Measurements from ENCODE around the gene PTPN23.
"Not testable (repeated sequence)": the region's sequence is repeated elsewhere in the genome, so short reads cannot be mapped to it uniquely, and the experiment has no call there.

The PTPN23 gene, protein sequence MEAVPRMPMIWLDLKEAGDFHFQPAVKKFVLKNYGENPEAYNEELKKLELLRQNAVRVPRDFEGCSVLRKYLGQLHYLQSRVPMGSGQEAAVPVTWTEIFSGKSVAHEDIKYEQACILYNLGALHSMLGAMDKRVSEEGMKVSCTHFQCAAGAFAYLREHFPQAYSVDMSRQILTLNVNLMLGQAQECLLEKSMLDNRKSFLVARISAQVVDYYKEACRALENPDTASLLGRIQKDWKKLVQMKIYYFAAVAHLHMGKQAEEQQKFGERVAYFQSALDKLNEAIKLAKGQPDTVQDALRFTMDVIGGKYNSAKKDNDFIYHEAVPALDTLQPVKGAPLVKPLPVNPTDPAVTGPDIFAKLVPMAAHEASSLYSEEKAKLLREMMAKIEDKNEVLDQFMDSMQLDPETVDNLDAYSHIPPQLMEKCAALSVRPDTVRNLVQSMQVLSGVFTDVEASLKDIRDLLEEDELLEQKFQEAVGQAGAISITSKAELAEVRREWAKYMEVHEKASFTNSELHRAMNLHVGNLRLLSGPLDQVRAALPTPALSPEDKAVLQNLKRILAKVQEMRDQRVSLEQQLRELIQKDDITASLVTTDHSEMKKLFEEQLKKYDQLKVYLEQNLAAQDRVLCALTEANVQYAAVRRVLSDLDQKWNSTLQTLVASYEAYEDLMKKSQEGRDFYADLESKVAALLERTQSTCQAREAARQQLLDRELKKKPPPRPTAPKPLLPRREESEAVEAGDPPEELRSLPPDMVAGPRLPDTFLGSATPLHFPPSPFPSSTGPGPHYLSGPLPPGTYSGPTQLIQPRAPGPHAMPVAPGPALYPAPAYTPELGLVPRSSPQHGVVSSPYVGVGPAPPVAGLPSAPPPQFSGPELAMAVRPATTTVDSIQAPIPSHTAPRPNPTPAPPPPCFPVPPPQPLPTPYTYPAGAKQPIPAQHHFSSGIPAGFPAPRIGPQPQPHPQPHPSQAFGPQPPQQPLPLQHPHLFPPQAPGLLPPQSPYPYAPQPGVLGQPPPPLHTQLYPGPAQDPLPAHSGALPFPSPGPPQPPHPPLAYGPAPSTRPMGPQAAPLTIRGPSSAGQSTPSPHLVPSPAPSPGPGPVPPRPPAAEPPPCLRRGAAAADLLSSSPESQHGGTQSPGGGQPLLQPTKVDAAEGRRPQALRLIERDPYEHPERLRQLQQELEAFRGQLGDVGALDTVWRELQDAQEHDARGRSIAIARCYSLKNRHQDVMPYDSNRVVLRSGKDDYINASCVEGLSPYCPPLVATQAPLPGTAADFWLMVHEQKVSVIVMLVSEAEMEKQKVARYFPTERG (N-terminal part only)

DNA sequence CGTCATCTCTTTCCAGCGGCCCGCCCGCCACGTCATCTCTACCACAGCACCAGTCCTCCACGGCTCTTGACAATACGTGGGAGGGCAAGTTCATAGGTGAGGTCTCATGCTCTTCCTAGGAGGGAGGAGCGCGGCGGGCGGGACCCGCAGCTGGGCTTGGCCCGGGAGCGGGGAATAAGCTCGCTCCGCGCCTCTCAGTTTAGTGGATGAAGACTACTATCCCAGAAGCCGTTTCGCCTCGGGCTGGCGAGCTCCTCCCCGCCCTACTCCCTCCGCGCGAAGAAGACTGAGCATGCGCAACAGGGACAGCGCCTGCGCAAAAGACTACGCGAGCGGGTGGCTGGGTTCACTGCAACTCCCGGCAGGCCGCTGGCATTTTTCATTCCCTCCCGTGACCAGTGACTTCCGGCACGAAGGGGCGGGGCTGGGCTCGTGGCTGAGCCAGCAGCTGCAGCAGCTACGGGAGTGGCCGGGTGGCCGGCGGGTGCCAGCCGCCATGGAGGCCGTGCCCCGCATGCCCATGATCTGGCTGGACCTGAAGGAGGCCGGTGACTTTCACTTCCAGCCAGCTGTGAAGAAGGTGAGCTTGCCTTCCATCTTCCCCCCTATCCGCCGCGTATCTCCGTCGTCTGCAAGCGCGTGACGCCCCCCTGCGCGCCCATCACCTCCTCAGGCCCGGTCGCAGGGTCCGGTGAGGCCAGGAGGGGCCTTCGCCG is at the start of gene PTPN23:
TSS of gene PTPN23 (plus strand) at position 421 of the 716 bp plus-strand sequence. CDS start at position 497, 76 bp downstream.
- DNase-seq = peak; percentile 100

DNA sequence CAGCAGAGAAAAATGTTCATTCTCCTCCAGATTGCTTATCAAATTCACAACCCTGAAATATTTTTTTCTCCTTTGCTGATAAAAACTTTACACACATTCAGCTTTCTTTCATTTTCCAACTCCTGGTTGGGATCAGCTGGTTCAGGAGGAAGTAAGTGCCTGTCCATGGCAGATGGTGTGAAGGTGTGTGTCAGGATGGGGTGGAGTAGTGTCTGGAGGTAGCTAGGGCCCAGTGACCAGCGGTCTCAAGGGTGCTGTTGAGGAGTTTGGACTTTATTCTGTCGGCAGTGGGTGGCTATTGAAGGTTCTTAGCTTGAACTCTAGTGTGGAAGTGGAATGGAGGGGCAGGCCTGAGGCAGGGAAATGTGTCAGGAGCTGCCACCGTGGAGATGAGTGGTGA is 46.9 kb upstream of the PTPN23 start:
- DNase-seq = no peak

DNA sequence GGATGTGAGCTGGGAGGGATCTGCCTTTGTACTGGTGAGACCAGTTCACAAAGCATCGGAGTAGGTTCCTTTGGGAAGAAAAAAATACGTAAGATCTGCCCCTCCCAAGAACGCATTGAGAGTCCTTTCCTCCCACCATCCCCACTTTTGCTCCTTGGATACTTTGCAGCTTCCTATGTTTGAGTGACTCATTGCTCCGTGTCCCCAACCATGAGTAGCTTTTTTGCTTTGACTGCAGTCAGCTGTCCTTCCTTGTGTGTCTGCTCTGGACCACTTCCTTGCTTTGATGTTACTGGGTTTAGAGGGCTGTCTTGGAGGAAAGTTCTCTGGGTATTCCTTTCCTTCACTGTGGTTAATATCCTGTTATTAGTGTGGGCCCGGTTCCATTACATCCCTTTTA is 43.2 kb upstream of the PTPN23 start:
- no peak for DNase-seq

DNA sequence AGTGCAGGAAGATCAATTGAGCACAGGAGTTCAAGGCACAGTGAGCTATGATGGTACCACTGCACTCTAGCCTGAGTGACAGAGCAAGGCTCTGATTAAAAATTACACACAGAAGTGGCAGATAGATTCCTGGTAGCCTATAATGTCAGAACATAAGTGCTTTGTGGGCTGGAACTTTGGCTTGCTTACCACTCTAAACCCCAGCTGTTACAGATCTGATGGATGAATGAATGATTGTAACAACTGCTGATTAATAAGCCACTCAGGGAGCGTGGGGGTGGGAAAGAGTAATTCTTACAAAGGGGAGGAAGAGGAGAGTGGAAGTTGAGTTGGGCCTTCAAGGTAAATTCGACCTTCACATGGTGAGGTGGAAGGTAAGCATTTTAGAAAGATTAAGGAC is 40.9 kb upstream of the PTPN23 start:
- DNase-seq = no peak

DNA sequence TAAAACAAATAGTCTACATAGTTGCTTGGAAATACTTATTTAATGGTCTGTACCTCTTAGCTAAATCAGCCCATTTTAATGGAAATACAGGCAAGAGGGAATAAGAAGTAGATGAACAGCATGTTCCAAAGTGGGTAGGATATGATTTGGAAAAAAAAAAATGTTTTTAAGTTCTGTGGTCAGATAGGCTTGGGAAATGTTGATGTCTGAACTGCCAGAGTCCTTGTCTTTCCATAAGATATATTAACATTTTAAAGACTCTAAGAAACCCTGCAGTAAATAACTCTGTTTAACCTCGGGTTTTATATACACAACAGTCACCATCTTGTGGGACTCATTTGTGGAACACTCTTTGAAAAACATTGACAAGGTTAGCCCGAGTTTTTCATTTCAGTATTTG is 40.0 kb upstream of the PTPN23 start:
- DNase-seq = no peak

DNA sequence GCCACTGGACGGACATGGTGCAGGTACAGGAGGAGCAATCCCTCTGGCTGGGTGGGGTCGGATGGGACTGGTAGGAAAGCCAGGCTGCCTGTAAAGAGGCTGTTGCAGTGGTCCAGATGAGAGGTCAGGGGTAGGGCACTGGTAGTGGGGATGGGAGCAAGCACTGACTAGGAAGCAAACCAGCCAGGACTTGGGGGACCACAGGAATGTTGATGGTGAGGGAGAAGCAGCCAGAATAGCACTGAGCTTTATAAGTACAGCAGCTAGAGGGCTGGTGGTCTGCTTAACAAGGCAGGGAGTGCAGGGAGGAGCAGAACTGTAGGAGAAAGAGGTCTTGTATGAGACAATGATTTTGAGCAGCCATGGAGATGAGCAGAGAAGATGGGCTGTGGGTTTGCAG is 38.7 kb upstream of the PTPN23 start:
- DNase-seq = no peak

DNA sequence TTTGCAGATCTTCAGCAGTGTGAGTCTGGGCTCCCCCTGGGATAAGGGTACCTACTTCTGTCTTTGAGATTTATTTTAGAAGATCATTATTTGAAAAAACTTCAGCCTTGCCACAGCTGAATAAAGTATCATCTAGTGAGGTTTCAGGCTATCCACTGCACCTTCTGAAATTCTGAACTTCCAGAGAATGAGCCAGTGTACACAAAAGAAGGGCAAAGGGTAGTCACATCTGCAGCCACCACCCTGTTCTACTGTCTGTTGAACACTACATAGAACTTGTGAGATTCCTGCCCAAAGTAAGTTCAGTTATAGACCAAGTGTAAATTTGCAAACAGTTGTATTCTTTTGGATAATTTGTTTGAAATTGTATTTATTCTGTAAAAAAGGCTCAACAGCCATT is 38.0 kb upstream of the PTPN23 start:
- DNase-seq = no peak

DNA sequence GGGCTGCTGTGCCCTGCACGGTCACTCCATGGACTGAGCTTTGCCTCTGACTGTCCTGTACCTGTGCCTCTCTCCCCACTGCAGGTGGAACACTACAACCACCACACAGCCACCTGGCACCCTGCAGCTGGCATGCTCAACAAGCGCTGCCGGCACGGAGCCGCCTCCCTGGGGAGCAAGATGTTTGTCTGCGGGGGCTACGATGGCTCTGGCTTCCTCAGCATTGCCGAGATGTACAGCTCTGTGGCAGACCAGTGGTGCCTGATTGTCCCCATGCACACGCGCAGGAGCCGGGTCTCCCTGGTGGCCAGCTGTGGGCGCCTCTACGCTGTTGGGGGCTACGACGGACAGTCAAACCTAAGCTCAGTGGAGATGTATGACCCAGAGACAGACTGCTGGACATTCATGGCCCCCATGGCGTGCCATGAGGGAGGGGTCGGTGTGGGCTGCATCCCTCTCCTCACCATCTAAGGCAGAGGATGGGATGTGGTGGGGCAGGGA is 37.3 kb upstream of the PTPN23 start:
- no peak for DNase-seq

DNA sequence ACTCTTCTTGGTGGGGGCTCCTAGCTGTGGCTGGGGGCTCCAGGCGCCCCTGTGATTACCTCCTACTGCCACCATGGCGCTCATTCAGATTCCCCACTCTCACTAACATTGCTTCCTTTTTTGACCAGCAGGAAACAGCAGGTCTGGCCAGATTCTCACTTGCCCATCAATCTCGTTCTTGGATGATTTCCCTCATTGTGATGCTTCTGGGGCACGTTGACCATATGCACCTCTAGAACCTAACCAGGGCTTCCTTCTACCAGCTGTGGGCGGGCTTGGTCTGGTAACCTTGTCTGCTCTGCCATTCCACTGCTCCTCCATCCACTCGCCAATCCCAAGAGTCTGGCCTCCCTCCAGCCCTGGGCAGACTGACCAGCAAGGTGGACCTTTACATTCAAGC is 35.9 kb upstream of the PTPN23 start:
- DNase-seq = no peak

DNA sequence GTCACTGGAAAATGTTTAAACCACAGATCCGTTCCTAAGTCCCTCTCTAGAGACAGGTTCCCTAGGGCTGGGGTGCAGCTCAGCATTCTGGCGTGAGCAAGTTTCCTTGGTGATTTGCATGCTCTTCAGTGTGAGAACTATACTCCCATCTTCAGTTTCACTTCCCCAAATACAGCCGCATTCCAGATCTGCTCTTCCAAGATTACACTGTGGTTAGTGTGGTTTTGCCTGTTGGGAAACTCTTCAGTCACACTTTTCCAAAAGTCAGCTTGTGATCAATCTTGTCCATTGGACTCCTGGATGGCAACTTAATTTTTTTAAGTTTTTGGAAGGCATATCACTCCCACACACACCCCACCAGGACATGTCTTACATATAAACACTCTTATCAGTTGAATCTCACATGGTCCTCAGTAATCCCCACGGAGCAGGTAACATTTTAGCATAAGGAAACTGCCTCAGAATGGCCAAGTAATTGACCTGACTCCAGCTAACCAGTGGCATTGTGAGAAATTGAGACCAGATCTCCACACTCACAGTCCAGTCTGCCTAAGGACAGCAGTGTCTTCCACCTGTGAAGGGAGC is 33.5 kb upstream of the PTPN23 start:
- peak; percentile 79 for DNase-seq

DNA sequence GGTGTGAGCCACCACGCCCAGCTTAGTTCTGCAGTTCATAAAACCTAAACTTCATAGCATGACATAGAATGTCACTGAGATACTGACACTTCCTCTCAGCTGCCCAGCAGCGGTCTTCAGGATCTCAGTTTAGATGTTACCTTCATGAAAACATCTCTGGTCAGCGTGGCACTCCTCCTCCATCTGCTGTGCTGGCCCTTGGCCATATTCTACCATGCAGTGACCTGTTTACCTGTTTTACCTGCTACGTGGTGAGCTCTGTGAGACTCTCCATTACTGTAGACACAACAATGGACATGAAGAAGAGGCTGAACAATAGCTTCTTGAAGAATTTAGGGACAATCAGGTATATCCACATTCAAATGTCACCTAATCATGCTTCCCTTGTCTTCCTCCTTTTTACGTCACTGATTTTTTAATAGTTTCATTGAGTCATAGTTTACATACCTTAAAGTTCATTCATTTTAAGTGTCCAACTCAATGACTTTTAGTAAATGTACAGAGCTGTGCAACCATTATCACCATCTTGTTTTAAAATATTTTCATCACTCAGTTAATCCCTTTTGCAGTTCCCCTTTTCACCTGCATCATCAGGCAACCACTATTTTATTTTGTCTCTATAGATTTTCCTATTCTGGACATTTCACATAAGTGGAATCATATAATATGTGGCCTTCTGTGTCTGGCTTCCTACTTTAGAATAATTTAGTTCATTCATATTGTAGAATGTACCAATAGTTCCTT is 32.2 kb upstream of the PTPN23 start:
- no peak for DNase-seq

DNA sequence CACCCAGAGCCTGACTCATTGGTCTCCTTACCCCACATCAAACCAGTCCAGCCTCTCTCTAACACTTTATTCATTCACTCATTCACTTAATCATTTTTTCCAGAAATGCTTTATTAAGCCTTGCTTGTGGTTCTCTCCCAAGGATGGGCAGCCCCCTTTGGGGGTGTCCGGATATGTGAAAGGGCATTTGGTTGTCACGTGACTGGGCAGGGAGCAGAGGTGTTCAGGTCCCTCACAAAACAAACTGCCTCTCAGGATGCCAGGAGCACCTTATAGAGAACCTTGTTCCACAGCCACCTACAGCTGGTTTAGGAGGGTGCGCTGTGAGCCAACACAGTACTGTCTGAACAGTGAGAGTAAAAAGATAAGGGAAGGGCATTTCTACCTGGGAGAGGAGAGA is 25.8 kb upstream of the PTPN23 start:
- no peak for DNase-seq

DNA sequence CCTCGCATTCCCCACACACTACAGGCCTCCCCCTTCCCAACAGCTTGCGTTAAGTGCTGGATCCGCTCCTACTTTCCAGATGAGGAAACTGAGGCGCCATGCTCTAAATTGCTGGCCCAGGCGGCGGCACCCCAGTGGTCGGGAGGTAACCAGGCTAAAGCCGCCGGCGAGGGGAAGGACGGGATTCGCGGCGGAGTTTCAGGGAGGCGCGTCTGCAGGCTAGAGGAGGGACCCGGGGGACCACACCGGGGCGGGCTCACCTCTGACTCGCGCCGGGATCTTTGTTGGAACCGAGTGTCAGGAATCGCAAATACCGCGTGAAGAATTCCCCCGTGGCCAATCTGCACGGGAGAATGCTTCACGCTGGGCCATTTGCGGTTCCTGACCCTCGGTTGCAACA is 24.6 kb upstream of the PTPN23 start:
- no peak for DNase-seq

DNA sequence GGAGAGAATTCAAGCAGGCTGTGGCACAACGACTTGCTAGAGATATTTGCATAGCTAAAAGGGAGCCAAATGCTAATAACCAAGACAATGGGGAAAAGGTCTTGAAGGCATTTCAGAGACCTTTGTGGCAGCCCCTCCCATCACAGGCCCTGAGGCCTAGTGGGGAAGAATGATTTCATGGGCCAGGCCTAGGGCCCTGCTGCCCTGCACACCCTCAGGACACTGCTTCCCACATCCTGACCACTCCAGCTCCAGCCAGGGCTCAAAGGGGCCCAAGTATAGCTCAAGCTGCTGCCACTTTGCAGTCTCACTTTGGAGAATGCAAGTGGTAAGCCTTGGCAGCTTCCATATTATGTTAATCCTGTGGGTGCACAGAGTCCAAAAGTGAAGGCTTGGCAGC is 21.5 kb upstream of the PTPN23 start:
- DNase-seq = no peak

DNA sequence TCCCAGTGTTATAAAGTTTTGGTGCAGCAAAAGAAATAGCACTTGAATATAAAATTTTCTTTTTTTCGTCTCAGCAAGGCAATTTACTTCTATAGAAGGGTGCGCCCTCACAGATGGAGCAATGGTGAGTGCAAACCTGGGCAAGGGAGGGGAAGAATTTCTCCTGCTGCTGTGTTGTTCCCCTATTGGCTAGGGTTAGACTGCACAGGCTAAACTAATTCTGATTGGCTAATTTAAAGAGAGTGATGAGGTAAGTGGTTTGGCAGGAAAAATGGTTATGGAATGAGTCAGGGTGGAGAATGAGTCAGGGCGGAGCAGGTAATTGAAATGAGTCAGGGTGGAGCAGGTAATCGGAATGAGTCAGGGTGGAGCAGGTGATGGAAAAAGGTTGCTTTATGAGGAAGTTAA is 20.7 kb upstream of the PTPN23 start:
- DNase-seq = not testable (repeated sequence)

DNA sequence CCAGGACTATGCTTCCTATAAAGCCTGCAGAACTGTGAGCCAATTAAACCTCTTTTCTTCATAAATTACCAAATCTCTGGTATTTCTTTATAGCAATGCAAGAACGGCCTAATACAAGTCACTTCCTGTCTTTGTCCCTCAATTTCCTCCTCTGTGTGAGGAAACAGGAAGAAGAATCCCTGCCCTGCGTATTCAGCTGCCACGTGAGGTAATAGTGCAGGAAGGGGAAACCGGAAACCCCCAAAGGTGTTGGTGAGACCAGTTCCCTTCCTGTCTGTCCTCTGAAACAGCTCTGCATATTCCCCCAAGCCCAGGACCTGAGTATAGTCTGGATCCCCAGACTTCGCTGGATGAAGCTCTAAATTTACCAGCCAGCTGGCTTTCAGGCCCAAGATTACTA is 18.1 kb upstream of the PTPN23 start:
- peak; percentile 29 for DNase-seq

DNA sequence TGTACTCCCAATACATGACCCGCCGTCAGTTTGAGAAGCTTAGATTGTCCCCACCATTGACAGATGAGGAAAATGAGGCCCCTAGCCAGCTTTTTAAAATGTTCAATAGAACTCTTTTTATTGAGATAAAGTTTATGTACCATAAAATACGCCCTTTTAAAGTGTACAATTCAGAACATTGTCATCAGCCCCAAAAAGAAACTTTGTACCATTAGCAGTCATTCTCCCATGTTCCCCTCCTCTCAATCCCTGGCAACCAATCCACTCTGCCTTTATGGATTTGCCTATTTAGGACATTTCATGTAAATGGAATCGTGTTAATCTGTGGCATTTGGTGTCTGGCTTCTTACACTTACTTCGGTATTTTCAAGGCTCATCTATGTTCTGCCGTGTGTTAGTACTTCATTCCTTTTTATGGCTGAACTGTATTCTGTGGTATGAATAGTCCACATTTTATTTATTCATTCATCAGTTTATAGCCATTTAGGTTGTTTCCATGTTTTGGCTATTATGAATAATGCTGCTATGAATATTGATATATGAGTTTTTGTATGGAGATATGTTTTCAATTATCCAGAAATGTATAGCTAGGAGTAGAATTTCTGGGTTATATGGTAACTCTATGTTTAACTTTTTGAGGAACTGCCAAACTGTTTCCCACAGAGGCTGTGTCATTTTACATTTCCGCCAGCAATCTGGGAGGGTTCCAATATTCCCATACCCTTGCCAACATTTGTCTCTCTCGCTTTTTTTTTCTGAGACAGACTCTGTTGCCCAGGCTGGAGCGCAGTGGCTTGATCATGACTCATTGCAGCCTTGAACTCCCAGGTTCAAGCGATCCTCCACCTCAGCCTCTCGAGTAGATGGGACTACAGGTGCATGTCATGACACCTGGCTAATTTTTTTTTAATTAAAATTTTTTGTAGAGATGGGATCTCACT is 15.3 kb upstream of the PTPN23 start:
- DNase-seq = no peak

DNA sequence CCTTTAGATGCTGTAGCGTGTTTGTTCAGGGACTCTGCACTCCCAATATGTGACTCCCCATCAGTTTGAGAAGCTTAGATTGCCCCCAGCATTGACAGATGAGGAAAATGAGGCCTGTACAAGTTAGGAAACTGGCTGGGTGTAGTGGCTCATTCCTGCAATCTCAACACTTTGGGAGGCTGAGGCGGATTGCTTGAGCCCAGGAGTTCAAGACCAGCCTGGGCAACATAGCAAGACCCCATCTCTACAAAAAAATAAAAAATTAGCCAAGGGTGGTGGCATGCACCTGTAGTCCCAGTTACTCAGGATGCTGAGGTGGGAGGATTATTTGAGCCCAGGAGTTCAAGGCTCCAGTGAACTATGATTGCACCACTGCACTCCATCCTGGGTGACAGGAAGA is 14.0 kb upstream of the PTPN23 start:
- no peak for DNase-seq

DNA sequence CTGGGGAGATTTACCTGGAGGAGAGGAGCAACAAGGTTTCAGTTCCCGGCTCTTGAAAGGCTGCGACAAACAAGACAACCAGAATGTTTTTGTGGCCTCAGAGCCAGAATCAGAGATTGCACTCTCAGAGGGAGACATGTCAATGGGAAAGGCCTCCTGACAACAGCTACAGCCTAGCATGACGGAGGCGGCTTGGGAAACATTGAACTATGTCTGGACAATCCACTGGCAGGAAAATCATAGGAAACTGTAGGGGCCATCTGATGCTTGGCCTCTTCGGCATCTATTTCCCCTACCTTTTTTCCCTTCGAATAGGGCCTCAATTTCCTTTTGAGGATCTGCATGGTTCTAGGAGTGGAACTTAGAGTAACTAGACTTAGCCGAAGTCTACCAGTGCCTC is 13.2 kb upstream of the PTPN23 start:
- DNase-seq = no peak

DNA sequence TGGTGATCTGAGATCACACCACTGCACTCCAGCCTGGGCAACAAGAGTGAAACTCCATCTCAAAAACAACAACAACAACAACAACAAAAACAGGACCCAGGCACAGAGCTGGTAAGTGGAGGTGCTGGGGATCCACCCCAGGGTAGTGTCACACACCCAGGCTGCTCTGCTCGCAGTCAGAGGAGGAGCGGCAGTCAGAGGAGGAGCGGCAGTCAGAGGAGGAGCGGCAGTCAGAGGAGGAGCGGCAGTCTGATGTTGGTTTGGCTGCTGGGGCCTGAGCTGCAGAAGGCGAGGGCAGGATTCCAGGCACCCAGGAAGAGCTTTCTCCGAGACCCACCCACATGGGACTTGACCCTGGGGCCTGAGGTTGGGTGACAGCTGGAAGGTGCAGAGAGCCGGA is 10.8 kb upstream of the PTPN23 start:
- not testable (repeated sequence) for DNase-seq

Measured in hematopoietic multipotent progenitor cell treated with erythropoietin and hydrocortisone succinate and interleukin-3 and kit ligand, for 4 days (in vitro differentiated cells).